Left colon (tissue), 2 donors: ENCODE data around the gene MLC1. TPM values are rescaled to one million over a fixed set of nuclear protein-coding genes. Genes with fewer than 3 reads are reported as not detected.
A peak's percentile ranks its signal among the peaks of the same experiment; 100 is the strongest.

Experiments used
- ATAC-seq: fragments of 200-7000 bp; cut with Tn5 transposase; one replicate; pipeline ENCODE4 v1.9.1; 2020; ENCODE audit warnings: mild to moderate bottlenecking, moderate library complexity
- DNase-seq, 2 donors: peaks; one replicate each; pipeline ENCODE4 v3.0.0-alpha.2; 2020
- intact Hi-C, 2 donors: fragments of 100-400 bp; cut with DNase I in 1 of 2; cut with micrococcal nuclease in 1 of 2; formaldehyde crosslinking; loops; one replicate each; pipeline versions ENCODE4 v1.11.2 to v1.14.0; 2022; cut with DNase I, micrococcal nuclease
- total RNA-seq, 2 donors: library from RNA; stranded (reverse); fragmentation: NEBNext Ultra II Directional; extraction: Animal tissue kit (Norgen Biotek cat#: 25700); gene quantifications; one replicate each; pipeline ENCODE4 v1.2.1, GENCODE V29; 2021
- donor health status: DM: no; HTN: no; CAD: no.
- donor health status: DM: yes; HTN: yes; CAD: no.

MLC1 gene
- total RNA-seq, 2 donors from 2014 or later: 0.14 TPM; not detected in 1

DNA sequence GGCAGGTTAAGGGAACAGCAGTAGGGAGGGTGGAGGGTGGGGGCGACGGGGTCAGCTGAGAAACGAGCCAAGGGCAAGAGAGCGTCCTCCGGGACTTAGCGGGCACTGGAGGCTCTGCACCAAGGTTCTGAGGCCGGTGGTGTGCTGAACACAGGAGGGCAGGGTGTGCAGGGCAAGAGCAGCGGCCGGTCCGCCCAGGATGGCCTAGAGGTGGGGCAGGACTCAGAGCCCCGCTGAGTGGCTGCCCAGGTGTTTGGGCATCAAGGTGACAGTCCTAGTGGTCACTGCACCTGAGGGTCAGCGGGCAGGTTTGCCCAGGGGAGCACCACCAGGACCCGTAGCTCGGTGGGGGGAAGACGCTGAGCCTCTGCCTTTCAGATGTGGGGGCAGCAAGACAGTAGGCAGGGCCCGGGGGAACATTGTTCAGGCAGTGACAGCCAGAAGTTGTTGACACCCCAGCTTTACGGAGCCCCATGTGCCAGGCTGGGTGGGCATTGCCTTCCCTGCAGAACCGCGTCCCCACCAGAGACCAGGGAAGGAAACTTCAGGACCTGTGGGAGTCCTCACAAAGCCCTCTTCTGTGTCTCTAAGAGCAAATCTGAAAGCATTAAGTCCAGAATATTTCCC lies 22.6 kb downstream of the MLC1 start:
- ATAC-seq: no peak
- DNase-seq: no peak
- intact Hi-C loops: no loop called here

DNA sequence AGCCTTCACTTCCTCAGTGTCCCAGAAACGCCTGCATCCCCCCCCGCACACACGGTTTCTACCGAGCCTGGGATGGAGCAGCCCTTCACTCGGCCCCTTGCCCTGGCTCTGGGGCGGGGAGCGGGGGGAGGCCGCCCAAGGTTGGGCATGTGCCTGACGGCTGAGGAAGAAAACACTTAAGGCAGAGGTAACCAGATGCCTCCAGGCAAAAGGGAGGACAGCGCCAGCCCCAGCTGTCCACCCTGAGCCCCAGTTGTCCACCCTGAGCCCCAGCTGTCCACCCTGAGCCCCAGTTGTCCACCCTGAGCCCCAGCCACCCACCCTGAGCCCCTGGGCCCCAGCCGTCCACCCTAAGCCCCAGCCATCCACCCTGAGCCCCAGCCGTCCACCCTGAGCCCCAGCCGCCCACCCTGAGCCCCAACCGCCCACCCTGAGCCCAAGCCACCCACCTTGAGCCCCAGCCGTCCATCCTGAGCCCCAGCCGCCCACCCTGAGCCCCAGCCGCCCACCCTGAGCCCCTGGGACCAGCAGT lies 23.3 kb downstream of the MLC1 start:
- intact Hi-C loops: no loop called here
- DNase-seq: no peak
- ATAC-seq: no peak

DNA sequence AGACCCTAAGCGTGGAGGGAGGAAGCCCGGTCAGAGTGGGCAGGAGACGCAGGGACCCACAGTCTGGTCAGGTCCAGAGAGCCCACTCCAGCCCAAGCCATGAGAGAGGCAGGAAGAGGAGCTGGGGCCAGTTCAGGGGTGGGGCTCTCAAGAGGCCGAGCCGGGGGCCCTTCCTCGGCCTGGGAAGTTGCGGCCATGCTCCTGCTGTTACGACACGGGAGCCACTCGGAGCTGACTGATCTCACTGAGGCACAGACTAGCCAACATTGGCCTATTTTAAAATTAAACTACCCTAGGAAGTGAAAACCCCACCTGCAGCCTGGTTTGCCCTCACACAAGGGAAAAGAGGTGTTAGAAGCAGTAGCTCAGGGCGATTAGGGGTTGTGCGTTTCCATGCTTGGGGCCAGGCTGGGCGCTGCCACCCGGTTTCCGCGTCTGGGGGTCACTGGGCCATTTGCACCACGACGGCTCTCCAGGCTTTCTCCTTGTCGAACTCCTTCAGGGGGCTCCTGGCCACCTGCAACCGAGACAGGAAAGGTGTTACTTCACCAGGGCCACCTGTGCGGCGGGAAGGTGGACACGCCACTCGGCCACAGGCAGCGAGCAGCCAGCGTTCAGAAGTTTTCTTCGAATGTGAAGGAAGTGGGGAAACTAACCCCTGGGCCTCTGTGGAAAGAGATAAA lies 23.9 kb downstream of the MLC1 start:
- ATAC-seq: no peak
- intact Hi-C loops: no loop called here
- no peak for DNase-seq

DNA sequence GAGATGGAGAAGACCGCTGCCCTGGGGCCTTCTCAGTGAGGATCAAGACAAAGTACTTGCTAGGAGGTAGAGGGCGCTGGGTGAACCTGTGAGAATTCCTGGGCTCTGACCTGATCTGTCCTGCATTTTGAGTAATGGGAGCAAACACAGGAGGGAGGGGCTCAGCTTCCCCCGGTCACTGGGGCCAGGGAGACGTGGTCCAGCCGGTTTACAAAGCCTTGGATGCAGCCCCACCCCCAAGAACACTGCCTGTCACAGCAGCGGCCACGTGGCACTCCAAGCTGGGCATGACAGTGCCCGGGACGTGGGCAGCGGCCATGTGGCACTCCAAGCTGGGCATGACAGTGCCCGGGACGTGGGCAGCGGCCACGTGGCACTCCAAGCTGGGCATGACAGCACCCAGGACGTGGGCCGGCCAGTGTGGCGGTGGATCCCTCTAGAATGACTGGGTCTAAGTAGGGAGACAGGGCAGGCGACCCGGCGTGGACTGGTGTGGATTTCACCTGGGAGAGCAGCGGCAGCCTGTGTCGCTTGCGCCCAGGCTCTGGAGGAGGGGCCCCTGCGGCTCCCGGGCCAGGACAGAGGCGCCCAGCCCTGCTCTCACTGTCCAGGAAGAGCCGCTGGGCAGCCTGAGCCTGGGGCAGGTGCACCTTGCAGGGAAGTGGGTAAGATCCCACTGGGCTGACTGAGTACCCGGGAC lies 24.6 kb downstream of the MLC1 start:
- DNase-seq (no peak), ATAC-seq (no peak)
- intact Hi-C loops: no loop called here

DNA sequence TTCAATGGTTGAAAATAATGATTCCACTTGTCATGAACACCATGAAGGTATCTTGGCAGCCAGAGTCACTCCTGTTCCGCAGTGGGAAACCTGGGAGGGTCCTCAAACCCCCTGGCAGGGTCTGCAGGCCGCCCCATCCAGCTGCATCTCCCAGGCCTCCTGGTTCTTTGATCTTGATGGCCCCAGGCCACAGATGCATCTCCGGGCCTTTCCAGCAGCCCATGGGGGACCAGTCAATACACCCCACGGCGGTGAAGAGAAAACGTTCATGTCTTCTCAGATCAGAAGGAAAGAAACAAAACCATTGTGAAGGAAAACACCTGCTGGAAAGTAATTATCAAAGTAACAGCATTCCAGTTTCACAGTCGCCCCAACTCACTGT lies 25.4 kb downstream of the MLC1 start:
- intact Hi-C loops: no loop called here
- no peak for ATAC-seq
- no peak for DNase-seq

DNA sequence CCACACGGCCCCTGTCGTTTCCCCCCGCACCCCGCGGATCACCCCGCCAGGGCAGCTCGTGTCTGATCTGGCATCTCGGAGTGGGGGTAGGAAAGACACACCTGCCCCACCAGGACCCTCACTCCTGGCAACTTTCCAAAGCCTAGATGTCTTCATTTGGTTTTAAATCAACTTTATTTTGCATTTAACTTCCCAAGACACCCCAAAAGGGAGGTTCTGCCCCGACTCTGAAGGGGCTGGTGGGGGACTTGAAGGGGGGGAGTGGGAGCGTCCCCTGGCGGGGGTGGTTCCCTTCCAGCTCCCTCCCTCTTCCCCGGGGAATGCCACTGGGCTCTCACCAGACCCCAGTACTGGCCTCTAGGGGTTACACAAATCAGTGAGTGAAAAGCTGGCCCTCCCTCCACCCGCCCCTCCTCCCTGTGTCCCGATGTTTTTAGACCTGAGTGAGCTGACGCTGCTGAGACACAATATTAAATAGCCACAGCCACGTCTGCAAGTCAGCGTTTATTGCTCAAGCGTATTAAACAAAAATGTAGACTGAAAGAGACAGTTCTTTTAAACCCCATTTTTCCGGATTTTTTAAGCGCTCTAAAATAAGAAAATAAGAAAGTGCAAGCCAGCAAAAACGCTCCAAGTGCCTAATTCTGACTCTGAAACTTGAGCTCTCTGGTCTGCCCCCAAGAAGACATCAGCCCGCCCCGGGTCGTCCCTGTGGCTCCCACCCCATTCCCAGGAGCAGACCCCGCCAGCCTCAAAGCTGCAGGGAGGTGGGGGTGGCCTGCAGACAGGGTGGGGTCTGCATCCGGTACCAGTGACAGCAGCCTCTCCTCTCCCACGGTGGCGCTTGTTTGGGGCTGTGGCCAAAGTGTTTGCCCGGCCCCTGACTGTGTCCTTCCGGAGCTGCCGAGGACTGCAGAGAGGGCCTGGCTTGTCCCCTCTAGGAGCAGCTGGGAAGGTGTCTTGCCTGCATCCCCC lies 26.0 kb downstream of the MLC1 start:
- no peak for DNase-seq
- ATAC-seq: no peak
- intact Hi-C loops: no loop called here

DNA sequence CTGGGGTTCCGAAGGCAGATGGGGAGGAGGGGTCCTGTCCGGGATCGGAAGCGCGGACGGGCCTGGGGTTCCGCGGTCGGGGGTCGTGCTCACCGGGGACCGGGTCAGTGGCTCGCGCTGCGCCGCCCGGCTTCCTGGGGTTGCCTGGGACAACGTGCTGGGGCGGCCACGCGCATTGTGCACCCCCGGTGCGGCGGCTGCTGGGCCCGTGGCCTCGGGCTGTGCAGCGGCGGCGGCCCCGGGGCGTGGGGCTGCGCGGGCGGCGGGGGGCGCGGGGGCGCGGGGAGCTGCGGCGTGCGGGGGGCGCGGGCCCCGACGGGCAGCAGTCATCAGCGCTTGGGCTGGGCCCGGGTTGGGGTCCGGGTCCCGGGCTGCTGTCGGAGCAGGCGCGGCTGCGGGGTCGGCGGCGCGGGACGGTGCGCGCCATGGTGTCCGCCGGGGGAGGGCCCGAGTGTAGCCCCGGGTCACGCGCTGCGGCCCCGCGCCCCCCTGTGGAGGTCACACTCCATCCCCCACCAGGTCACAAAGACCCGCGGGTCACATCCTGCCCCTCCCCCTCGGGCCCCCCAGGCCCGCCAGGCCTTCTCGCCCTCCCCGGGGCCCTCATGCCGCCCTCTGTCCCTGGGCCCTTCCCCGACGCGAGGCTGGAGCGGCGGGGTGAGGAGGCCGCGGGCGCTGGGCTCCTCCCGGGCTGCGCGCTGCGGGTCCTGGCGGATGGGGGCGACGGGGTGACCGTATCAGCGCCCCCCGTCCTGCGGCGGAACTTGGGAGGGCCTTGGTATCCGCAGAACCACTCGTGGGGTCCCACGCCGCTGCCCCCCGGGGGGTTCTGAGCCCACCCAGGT lies 26.9 kb downstream of the MLC1 start, which contains the start of gene TTLL8:
TTLL8 (minus strand) TSS at position 238 of the 845 bp plus-strand sequence.
- DNase-seq (no peak), ATAC-seq (no peak)
- intact Hi-C loops: no loop called here

DNA sequence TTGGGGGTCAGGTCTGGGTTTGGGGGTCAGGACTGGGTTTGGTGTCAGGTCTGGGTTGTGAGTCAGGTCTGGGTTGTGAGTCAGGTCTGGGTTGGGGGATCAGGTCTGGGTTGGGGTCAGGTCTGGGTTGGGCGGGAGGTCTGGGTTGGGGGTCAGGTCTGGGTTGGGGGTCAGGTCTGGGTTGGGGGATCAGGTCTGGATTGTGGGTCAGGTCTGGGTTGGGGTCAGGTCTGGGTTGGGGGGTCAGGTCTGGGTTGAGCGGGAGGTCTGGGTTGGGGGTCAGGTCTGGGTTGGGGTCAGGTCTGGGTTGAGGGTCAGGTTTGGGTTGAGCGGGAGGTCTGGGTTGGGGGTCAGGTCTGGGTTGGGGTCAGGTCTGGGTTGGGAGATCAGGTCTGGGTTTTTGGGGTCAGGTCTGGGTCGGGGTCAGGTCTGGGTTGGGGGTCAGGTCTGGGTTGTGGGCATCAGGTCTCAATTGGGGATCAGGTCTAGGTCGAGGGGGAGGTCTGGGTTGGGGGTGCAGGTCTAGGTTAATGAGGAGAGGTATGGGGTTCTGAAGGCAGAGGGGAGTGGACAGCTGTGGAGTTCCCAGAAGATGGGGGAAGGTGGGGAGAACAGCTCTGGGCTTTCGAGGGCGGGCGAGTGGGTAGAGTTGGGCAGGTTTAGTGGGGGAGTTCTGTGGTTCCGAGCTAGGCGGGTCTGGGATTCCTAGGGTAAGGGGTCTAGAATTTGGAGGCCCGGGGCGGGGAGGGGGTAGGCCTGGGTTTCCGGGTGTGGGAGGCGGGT lies 27.8 kb downstream of the MLC1 start:
- DNase-seq (no peak), ATAC-seq (no peak)
- intact Hi-C loops: no loop called here

DNA sequence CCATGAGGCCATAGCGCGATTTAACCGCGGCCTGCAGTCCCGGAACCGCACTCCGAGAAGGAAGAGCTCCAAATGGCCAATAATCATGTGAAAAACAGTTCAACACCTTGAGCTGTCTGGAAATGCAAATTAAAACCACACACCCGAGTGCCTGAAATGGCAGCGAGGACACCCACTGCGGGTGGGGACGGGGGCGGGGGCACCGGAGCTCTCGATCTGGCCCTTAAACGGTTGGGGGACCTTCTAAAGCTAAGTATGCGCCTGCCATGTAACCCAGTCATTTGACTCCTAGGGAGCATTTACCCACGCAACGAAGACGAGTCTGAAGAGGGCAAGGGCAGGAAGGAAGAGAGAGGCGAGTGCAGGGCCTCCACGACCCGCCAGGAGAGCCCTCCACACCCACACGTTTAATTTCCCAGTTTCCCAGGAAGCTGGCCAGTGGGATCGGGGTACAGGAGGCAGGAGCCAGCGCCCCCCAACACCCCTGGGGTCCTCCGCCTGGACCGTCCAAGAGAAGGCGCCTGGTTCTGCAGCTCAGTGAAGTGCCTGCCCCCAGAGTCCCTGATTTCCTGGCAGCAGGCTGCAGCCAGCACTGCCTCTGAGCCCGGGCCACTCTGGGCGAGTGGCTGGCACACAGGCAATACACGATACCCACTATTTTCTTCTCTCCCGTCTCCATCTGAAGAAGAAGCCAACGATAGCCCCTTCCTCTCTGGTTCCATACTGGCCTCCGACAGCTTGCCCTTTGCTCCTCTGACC lies 28.8 kb downstream of the MLC1 start:
- no peak for DNase-seq
- no peak for ATAC-seq
- intact Hi-C loops: no loop called here

DNA sequence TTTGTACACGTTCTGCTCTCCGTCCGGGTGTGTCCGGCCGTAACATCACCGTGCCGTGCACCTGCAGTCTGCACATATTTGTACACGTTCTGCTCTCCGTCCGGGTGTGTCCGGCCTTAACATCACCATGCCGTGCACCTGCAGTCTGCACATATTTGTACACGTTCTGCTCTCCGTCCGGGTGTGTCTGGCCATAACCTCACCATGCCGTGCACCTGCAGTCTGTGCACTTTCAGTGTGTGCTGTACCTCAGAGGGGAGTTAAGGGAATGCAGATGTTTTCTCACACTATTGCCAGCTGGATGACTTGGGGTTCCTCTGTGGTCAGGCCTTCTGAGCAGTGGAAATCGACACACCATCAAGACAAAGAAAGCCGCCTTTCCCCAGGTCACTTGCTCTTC lies 31.4 kb downstream of the MLC1 start:
- DNase-seq (no peak), ATAC-seq (peak; percentile 54)
- intact Hi-C loops: no loop called here

DNA sequence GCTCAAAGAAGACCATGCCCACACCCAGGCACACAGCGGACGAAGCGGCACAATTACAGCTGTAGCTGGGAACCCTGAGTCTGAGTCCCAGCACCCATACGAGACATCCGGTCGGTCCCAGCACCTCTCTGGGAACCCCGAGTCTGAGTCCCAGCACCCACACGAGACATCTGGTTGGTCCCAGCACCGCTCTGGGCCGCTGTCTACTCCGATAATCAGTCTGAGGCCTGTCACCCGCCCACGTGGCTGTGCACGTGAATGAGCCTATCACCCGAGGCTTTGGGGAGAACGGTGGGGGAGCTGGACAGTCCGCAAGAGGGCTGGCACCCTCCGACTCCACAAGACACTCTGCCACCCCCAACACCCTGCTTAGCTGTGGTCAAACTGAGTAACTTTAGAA lies 33.3 kb downstream of the MLC1 start:
- ATAC-seq (no peak), DNase-seq (no peak)
- intact Hi-C loops: no loop called here

DNA sequence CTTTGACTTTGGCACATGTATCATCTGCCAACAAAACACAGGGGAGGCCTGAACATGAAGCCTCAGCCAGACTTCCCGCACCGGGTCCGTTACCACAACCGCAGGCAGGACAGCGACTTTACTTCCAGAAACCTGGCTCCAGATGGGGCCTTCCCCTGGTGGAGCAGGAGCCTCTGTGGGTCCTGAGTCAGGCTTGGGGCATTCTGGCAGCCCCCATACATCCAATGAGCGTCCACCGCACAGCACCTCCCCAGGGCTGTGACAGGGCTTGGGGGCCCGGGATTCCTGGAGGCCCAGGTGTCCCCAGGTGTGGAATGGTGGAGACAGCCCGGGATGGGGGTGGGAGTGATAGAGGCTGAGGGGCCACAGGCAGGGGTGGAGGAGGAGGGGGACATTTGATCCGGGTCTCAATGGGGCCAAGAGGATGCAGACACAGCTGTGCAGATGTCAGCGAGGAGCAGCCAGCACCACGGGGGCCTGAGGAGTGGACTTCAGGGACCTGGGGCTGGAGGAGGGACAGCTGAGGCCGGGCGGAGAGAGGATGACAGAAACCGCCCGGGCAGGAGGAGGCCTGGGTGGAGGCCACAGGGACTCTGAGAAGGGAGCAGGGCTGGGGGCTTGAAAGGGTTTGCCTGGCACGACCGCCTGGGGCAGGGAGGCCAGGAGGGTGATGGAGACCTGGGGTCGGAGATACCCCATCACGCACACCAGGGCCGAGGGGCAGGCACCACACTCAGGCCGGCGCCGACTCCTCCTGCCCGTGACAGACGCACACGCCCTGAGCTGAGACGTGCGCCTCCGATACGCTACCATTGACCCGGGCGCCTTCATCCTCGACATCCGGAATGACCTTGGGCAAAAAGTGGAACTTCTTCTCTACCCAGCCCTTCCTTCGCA lies 35.7 kb downstream of the MLC1 start:
- DNase-seq (no peak), ATAC-seq (no peak)
- intact Hi-C loops: no loop called here

DNA sequence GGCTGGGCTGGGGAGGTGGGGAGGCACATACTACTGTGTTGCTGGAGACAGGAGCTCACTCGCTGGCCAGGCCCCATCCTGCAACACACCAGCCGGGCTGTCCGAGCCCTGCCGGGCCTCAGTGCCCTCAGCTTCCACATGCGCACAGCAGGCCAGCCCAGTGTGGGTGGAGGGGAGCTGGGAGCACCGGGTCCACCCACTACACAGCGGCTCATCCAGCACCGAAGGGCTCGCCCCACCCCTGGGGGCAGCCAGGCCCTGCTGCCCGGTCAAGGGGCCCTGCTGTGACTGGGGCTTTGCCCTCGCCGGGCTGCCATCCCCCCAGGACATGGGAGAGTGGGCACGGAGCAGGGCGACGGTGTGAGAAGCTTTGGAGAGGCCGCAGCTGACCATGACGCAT lies 36.4 kb downstream of the MLC1 start:
- no peak for DNase-seq
- no peak for ATAC-seq
- intact Hi-C loops: no loop called here

DNA sequence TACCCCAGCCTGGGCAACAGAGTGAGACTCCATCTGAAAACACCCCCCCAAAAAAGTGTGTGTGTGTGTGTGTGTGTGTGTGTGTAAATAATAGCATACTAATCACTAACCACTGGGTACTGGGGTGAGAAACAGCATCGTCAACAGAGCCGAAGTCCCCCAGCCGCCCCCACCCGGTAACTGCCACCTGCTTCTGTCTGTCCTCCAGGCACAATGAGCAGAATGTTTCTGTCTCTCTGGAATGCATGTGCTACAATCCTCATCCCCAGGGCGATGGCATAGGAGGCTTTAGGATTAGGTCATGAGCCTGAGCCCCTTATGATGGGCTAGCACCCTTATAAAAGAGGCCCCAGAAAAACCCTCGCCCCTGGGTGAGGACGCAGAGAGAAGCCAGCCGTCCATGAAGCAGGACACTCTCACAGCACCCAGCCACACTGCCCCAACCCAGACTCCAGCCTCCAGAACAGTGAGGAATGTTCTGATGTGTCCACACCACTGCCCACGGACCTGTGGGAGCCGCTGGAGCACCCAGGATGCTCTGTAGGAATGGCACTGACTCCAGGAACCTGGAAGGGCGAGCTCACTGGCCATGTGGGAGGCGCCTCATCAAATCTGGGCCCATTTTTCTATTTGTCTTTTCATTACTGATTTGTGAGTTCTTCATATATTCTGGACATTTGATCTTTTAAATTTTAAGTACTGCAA lies 37.0 kb downstream of the MLC1 start:
- no peak for DNase-seq
- no peak for ATAC-seq
- intact Hi-C loops: no loop called here

DNA sequence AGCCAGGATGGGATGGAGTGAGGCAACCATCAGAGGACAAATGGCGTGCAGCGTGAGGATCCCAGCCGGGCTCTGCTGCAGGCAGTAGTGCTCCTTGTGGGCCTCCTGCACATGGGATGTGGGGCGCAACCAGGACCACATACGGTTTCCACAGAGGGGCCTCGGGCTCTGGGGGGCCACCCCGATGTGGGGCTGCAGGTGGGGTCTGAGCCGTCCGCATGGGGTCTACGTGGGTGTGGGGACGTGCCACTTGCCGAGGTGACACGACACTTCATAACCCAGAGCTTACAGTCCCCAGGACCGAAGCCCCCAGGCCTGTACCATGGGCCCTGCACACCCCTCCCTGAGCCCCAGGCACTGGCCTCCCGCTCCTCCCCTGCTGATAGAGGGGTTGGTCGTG lies 37.9 kb downstream of the MLC1 start:
- ATAC-seq: no peak
- intact Hi-C loops: no loop called here
- no peak for DNase-seq
